Measurements from ENCODE around the gene CES2.

GRCh38 chr16:66936889-66937554 is 1.7 kb downstream of the CES2 start:
- TF ChIP-seq TEAD4 (CRISPR knock-in tag; IDR thresholded peaks at IDR 0.05), result no peak
- no peak for TF ChIP-seq PRRX2 (CRISPR knock-in tag; IDR thresholded peaks at IDR 0.05)
- no peak for TF ChIP-seq TEAD1 (CRISPR knock-in tag; IDR thresholded peaks at IDR 0.05)
- TF ChIP-seq CREM (CRISPR knock-in tag; IDR thresholded peaks at IDR 0.05), result no peak
- TF ChIP-seq, protein P1, sequence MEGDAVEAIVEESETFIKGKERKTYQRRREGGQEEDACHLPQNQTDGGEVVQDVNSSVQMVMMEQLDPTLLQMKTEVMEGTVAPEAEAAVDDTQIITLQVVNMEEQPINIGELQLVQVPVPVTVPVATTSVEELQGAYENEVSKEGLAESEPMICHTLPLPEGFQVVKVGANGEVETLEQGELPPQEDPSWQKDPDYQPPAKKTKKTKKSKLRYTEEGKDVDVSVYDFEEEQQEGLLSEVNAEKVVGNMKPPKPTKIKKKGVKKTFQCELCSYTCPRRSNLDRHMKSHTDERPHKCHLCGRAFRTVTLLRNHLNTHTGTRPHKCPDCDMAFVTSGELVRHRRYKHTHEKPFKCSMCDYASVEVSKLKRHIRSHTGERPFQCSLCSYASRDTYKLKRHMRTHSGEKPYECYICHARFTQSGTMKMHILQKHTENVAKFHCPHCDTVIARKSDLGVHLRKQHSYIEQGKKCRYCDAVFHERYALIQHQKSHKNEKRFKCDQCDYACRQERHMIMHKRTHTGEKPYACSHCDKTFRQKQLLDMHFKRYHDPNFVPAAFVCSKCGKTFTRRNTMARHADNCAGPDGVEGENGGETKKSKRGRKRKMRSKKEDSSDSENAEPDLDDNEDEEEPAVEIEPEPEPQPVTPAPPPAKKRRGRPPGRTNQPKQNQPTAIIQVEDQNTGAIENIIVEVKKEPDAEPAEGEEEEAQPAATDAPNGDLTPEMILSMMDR (IDR thresholded peaks at IDR 0.05), result no peak
- TF ChIP-seq IRF1 (CRISPR knock-in tag; IDR thresholded peaks at IDR 0.05), result no peak
- TF ChIP-seq TCF7 (CRISPR knock-in tag; IDR thresholded peaks at IDR 0.05; ENCODE audit: low read depth), result no peak

Measured in WTC11 (cell line).